Stimulated activated CD4-positive, alpha-beta T cell treated with anti-CD3 and anti-CD28 coated beads, TNF-alpha, amount 100 ng/mL, for 24 hours (primary cell): ENCODE measurements around the gene RBL1.
A peak's percentile ranks its signal among the peaks of the same experiment; 100 is the strongest.
"Not testable (repeated sequence)": the region's sequence is repeated elsewhere in the genome, so short reads cannot be mapped to it uniquely, and the experiment has no call there.

Experiments used
- DNase-seq, 3 experiments: peaks; one replicate each; pipeline ENCODE4 v3.0.0-alpha.2; 2020; ENCODE audit warnings: low read depth in 3 of 3

Gene RBL1

DNA sequence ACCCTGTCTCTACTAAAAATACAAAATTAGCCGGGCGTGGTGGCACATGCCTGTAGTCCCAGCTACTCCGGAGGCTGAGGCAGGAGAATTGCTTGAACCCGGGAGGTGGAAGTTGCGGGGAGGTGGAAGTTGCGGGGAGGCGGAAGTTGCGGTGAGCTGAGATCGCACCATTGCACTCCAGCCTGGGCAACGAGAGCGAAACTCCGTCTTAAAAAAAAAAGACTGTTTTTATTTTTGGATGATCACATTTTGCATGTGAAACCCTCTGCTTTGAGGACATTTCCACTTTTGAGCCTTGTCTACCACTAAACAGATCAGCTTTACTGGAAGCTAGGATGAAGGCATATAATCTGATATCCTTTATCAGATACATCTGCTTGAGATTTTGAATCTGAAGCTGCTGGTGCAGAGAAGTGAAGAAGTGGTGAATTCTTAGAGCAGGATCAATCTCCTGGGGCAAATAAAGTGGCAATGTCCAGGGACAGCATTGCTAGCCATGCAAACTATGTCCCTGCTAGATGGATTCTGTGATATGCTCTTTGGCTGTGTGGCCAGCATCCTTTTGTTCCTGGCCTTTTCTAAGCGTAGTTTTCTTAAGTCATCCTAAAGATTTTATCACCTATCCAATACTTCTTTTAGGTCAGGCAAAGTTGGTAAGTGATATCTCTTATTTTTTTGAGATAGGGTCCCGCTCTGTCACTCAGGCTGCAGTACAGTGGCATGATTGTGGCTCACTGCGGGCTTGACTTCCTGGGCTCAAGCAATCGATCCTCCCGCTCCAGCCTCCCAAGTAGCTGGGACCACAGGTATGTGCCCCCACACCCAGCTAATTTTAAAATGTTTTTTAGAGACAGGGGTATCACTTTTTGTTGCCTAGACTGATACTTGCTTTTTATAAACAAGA lies 23.3 kb downstream of the RBL1 start:
- no peak for DNase-seq

DNA sequence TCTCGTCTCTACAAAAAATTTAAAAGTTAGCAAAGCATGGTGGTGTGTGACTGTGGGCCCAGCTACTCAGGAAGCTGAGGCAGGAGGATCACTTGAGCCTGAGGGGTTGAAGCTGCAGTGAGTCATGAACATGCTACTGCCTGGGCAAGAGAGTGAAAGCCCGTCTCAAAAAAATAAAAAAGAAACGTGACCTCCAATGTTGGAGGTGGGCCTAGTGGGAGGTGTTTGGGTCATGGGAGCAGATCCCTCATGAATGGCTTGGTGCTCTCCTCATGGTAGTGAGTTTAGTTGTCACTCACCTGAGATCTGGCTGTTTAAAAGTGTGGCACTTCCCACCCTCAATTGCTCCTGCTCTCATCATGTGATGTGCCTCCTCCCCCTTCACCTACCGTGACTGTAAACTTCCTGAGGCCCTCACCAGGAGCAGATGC lies 24.3 kb downstream of the RBL1 start:
- DNase-seq, result peak in 1 of 3 experiments; percentile 14

DNA sequence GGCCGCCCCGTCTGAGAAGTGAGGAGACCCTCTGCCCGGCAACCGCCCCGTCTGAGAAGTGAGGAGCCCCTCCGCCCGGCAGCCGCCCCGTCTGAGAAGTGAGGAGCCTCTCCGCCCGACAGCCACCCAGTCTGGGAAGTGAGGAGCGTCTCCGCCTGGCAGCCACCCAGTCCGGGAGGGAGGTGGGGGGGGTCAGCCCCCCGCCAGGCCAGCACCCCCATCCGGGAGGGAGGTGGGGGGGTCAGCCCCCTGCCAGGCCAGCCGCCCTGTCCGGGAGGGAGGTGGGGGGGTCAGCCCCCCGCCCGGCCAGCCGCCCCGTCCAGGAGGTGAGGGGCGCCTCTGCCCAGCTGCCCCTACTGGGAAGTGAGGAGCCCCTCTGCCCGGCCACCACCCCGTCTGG lies 26.2 kb downstream of the RBL1 start:
- DNase-seq, result not testable (repeated sequence)

DNA sequence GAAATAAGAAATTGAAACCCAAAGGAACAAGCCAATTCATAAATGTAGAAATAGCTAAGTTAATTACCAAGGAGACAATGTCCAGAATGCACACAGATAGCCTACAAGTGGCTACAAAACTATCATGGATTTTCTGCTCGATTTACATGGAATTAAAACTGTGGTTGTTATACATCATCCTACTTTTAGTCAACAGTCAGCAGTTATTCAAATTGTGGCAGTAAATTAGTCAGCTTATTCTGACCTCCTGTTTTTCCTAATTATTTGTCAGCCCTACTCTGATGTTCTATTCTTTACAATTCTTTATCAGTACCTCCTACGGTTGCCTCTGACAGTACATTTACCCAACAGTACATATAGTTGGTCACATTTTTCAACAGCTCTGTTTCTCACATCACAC lies 29.6 kb downstream of the RBL1 start:
- no peak for DNase-seq

DNA sequence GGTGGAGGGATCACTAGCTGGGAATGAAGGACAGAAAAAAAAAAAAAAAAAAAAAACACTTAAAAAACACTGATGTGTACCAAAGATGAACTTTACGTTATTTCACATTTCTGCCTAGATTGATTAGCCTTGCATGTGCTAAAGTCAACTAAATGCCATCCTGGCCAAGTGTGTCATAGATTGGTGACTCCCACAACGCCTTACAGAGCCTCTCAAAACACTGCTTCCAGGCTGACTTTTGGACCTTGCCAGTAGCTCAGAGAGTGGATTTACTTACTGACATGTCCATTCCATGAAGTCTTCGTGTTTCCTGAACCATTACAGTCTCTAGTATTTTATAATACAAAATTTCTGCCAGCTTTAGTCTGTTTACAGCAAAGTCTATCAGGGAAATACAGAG lies 40.5 kb downstream of the RBL1 start:
- no peak for DNase-seq

DNA sequence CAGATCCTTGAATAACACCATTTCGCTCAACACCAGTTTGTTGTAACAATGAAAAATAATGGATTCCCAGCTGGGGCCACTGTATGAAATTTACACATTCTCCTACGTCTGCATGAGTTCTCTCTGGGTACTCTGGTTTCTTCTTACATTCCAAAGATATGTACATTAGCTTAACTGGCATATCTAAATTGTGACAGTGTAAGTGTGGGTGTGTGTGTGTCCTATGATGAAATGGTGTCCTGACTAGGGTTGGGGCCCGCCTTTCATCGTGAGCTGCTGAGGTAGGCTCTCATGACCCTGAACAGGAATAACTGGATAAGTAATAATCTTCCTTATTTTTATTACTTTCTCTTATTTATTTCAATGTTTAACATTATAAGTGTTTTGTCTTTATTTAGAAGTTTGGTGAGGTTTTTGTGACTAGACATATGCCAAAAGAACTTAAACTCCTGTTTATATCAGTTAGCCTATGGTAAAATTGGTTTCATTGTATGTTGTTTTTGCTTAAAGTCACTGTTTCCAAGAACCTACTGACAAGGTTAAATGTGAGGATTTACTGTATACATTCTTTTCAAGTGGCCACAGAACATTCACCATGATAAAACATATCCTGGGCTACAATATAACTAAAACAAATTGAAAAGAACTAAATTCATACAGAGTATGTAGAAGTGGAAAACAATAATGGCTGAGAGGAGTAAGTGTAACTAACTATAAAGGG lies 42.4 kb downstream of the RBL1 start:
- no peak for DNase-seq

DNA sequence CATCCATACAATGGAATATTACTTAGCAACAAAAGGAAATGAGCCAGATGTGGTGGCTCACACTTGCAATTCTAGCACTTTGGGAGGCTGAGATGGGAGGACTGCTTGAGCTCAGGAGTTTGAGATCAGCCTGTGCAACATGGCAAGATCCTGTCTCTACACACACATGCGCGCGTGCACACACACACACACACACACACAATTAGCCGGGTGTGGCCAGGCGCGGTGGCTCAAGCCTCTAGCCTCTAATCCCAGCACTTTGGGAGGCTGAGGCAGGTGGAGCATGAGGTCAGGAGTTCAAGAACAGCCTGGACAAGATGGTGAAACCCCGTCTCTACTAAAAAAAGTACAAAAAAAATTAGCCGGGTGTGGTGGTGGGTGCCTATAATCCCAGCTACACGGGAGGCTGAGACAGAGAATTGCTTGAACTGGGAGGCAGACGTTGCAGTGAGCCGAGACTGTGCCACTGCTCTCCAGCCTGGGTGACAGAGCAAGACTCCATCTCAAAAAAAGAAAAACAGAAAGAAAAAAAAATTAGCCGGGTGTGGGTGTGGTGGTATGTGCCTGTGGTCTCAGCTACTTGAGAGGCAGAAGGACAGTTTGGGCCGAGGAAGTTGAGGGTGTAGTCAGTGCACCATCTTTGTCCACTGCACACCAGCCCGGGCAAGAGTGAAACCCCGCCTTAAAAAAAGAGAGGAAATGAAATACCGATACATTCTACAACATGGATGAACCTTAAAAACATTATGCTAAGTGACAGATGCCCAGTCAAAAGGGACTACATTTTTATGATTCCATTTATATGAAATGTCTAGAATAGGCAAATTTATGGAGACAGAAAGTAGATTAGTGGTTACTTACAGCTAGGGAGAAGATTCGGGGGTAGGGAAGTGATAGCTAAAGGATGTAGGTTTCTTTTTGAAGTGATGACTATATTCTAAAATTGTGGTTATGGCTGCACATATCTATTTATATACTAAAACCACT lies 52.5 kb downstream of the RBL1 start:
- peak in 2 of 3 experiments; percentile 7 to 16 for DNase-seq

DNA sequence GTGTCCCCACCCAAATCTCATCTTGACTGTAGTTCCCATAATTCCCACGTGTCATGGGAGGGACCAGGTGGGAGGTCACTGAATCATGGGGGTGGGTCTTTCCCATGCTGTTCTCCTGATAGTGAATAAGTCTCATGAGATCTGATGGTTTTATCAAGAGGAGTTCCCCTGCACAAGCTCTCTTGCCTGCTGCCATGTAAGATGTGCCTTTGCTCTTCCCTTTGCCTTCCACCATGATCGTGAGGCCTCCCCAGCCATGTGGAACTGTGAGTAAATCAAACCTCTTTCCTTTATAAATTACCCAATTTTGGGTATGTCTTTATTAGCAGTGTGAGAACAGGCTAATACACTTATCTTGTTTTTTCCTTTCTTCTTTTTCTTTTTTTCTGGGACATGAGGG lies 56.4 kb downstream of the RBL1 start:
- DNase-seq, result not testable (repeated sequence)

DNA sequence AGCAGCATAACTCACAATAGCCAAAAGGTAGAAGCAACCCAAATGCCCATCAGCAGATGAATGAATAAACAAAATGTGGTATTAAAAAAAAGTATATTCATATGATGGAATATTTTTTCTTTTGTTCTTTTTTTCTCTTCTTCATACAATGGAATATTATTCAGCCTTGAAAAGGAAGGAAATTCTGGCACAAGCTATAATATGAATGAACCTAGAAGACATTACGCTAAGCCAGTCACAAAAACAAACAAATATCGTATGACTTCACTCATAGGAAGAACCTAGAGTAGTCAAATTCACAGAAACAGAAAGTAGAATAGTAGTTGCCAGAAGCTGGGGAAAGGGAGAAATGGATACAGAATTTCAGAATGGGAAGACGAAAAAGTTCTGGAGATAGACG lies 63.7 kb downstream of the RBL1 start:
- no peak for DNase-seq

DNA sequence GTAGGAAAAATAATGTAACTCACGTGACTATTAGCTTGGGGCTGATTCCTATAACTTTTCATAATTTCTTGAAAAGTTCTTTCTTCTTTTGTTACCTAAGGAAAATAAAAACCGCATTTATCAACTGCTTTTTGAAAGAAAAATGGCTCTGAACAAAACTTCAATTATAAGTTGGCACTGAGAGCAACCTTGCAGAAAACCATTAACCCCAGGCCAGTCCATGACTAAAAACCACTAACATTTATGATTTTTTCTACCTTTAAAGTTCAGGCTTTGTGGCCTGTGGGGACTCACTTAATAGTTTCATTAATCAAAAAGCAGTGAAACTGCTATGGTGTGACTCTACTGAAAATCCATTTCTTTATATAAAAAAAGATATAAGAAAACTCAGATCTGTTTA lies 75.2 kb downstream of the RBL1 start:
- DNase-seq, result no peak

DNA sequence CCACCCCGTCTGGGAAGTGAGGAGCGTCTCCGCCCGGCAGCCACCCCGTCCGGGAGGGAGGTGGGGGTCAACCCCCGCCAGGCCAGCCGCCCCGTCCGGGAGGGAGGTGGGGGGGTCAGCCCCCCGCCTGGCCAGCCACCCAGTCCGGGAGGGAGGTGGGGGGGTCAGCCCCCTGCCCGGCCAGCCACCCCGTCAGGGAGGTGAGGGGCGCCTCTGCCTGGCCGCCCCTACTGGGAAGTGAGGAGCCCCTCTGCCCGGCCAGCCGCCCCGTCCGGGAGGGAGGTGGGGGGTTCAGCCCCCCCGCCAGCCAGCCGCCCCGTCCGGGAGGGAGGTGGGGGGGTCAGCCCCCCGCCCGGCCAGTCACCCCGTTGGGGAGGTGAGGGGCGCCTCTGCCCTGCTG lies 83.2 kb downstream of the RBL1 start:
- not testable (repeated sequence) for DNase-seq

DNA sequence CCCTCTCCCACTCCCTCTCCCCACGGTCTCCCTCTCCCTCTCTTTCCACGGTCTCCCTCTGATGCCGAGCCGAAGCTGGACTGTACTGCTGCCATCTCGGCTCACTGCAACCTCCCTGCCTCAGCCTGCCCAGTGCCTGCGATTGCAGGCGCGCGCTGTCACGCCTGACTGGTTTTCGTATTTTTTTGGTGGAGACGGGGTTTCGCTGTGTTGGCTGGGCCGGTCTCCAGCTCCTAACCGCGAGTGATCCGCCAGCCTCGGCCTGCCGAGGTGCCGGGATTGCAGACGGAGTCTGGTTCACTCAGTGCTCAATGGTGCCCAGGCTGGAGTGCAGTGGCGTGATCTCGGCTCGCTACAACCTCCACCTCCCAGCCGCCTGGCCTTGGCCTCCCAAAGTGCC lies 83.9 kb downstream of the RBL1 start:
- not testable (repeated sequence) for DNase-seq

DNA sequence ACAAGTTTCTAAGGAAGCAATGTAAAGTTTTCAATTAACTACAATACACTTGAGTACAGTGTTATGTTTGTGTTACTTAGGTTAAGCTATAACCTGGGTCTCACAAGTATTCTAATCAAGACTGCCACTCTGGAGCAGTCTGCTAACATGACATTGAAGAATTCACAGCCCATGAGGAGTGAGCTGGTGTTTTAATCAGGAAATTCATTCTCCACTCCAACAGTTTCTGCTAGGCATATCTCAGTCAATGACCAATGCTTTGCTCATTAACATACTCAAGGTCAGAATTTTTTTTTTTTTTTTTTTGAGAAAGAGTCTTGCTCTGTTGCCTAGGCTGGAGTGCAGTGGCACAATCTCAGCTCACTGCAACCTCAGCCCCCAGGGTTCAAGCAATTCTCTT lies 84.7 kb downstream of the RBL1 start:
- no peak for DNase-seq

DNA sequence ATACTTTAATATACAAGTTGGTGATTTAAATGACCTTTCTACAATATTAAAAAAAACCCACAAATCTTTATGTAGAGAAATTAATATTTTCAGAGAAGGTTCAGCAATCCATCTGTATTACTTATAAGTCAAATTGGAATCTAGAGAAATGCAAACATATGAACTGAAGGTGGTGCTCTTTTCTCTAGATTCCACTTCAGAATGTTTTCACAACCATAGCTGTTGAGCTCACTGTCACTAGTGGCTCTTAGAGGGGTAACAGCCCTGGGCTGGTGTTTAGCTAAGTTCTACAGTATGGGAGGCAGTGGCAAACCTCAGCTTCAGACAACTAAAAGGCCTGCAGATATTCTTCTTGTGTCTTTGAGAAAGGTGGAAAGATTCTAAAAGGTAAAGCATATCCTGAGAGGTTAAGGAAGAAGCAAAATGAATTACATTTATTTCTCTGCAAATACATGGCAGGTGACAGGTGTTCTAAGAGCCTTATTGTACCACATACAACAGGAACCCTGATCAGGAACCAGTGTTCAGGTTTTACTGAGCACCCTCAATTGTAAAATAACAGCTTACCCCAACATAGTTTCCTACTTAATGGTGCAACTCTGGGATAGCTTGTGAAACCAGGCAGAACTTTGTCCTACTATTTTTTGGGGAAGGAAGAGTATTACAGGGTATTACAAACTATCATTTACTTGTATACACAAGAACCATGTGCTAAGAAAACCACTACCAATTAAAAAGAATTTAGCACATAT lies 87.7 kb downstream of the RBL1 start:
- no peak for DNase-seq

DNA sequence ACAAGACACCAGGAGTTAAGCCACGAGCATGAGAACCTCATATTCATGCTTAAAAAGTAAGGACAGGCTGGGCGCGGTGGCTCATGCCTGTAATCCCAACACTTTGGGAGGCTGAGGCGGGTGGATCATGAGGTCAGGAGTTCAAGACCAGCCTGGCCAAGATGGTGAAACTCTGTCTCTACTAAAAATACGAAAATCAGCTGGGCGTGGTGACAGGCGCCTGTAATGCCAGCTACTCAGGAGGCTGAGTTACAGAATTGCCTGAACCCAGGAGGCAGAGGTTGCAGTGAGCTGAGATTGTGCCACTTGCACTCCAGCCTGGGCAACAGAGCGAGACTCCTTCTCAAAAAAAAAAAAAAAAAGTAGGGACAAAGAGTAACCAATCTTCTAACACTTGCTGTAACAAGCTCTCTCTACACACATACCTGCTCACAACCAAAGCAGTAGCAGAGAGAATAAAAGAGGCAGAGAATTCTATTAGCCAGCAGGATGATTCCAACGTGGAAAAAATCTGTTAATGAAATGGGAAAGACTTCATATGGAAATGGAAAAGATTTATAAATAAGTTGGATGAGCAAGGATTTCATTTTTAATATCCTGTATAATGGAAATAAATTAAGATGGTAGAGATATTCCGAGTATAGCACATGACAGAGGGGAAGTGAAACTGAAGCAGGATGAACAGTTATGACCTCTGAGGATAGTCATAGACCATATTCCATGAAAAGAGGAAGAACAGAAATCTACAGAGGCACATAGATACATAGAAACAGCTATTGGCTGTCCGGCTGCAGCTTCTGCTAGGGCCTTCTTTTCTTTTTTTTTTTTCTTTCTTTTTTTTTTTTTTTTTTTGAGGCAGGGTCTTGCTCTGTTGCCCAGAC lies 90.5 kb downstream of the RBL1 start:
- DNase-seq, result not testable (repeated sequence)

DNA sequence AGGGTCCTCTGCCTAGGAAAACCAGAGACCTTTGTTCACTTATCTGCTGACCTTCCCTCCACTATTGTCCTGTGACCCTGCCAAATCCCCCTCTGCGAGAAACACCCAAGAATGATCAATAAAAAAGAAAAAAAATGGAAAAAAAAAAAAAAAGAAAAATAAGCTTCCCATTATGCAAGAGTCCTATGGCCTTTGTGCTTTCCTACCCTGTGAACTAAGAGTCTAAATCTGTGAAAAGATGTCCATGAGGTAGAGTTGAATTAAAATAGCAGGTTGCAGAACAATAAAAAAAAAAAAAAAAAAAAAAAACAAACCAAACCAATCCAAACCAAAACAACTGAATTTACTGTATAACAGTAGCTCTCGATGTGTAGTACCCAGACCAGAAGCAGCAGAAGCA lies 94.2 kb downstream of the RBL1 start:
- not testable (repeated sequence) for DNase-seq

DNA sequence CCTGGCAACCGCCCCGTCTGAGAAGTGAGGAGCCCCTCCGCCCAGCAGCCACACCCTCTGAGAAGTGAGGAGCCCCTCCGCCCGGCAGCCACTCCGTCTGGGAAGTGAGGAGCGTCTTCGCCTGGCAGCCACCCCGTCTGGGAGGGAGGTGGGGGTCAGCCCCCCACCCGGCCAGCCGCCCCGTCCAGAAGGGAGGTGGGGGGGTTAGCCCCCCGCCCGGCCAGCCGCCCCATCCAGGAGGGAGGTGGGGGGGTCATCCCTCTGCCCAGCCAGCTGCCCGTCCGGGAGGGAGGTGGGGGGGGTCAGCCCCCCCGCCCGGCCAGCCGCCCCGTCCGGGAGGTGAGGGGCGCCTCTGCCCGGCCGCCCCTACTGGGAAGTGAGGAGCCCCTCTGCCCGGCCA lies 95.6 kb downstream of the RBL1 start:
- DNase-seq, result not testable (repeated sequence)

DNA sequence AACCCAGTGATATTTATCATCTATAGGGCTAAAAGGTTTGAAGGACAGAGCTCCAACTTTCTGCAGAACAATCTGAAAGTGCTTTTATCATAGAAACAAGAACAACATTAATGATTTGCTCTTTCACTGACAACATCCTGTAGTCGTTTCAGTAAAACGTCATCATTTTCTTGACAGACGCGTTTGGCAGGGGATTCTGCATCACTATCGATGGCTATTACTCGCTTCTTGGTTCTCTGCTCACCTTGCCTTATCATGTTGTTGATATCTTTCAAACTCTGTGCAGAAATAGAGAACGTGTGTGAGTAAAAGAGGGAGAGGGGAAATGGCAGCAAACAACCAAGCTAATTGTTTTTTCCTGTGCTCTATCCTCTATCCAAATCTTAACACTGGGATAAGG lies 97.1 kb downstream of the RBL1 start:
- DNase-seq, result no peak

DNA sequence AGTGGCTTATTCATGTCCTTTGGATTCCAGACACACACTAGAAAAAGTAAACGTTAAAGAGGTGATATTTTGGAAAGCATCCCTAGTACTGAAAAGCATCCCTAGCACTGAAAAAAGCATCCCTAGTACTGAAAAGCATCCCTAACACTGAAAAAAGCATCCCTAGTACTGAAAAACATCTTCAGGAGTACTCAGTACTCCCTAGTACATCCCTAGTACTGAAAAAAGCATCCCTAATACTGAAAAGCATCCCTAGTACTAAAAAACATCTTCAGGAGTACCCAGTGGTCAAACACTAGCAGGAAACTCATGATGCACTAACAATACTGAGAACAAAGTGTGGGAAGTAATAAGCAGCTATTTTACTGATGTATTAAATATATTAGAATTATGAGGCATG lies 98.7 kb downstream of the RBL1 start:
- DNase-seq, result no peak

DNA sequence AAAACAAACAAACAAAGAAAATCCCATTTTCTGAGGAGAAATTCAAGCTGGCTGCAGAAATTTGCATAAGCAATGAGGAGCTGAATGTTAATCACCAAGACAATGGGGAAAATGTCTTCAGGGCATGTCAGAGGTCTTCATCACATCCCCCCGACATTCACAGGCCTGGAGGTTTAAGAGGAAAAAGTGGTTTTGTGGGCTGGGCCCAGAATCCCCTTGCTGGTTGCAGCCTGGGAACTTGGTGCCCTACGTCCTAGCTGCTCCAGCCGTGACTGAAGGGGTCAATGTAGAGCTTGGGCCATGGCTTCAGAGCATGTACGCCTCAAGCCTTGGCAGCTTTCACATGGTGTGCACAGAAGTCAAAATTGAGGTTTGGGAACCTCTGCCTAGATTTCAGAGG lies 101.6 kb downstream of the RBL1 start:
- not testable (repeated sequence) for DNase-seq
